ENCODE results near the gene SH3GLB1.

SH3GLB1 gene

GRCh38 chr1:86739648-86740509 is 35.5 kb downstream of the SH3GLB1 start:
- no peak for DNase-seq

DNA sequence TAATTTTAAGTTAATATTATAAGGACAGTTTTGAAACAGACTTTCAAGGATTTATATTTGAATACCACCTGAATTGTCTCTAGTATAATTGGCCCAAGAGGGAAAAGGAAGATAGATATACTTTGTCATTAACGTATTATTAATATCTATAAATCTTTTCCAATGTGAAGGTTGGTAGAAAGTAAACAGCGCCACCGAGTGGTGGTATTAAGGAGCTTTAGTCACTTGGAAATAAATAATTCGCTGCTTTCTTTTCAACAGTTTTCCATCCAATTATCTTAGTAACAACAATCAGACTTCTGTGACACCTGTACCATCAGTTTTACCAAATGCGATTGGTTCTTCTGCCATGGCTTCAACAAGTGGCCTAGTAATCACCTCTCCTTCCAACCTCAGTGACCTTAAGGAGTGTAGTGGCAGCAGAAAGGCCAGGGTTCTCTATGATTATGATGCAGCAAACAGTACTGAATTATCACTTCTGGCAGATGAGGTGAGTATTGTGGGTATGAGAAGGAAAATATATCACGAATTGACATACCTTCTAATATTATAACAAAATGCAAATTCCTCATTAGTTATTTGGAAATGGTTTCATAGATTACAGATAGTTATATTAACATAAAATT is 37.7 kb downstream of the SH3GLB1 start:
- DNase-seq: peak; percentile 38

DNA sequence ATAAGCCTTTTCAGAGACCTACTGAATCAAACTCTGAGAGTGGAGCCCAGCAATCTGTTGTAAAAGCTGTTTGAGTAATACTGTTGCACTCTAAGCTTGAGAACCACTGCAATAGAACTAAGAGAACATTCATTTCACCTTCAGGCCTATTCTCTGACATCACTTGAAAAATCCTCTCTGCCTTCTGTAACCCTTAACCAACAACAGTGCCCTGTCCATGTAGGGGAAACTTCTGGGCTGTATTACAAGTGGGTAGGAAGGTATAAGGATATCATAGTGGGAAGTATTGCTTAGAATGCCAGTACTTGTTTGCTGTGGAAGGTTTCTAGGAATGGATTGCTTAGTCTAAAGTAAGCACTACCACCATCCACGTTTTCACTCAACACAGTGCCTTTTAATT is 42.9 kb downstream of the SH3GLB1 start:
- no peak for DNase-seq

GRCh38 chr1:86748622-86749373 is 44.4 kb downstream of the SH3GLB1 start:
- DNase-seq: no peak

- no peak for DNase-seq
Measured at GRCh38 chr1:86750076-86750475, 45.7 kb downstream of the SH3GLB1 start.

DNA sequence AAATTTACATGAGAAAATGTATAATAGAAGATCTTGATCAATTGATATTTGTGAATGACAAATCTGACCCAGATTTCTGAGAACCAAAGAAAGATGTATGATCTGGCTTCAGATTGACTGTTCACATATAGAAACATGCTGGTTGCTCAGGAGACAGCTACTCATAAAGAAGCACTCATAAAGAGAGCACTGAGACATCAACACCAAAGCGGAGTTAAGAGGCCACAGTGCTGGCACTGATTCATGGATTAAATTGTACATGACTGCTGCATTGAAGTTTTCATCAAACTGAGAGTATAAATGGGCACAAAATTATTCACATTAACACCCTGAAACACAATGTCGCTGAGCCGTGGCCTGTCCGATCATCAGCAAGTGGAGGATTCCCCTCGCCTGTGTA is 46.2 kb downstream of the SH3GLB1 start:
- DNase-seq: no peak

GRCh38 chr1:86751923-86752322 is 47.5 kb downstream of the SH3GLB1 start:
- no peak for DNase-seq

DNA sequence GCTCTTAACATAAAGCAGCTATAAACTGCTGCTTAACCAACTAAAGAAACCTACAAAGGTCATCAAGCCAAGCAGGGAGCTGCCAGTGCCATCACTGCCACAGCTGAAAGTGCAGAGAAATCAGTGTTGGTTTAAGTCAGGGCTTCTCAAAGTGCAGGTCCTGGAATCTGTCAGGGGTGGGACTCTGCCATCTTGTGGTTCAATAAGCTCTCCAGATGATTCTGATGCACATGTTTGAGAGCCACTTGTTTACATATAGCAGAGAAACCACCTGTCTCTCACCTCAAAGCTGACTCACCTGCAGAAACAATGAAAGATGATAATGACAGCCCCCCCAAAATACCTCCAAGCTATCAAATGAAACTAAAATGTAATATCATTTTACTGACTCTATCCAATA is 49.3 kb downstream of the SH3GLB1 start:
- DNase-seq: no peak

GRCh38 chr1:86754265-86754974 is 50.0 kb downstream of the SH3GLB1 start:
- no peak for DNase-seq

- DNase-seq: no peak
Measured at GRCh38 chr1:86756062-86756406, 51.7 kb downstream of the SH3GLB1 start.

DNA sequence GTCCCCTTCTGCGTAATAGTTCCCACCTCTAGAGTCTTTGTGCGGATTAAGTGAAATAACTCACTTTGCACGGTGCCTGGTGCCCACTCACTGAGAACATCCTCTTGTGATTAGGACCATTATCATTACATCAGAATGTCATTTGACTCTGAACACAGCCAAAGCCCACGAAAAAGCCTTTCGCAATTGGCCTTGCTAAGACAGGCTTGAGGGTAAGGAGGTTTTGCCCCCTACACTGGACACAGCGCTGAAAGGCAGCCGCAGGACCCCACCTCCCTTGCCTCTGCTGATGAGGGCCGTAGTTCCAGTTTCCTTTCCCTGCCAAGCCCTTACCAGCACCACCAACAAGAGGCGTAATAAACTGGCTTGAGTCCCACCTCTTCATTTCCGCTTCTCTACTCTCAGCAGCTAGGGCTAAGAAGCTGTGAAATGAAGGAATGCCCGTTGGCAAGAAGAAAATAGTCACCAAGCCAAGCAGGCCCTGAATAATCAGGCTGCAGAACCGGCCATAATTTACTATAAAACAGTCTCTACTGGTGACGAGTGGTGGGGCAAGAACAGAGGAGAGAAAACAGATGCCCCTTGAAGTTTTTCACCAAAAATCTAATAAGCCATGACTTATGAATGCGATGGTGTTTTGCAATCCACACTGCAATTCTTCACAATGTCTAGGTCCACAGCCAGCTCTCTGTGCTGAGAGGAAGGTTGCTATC is 53.1 kb downstream of the SH3GLB1 start:
- DNase-seq: no peak

DNA sequence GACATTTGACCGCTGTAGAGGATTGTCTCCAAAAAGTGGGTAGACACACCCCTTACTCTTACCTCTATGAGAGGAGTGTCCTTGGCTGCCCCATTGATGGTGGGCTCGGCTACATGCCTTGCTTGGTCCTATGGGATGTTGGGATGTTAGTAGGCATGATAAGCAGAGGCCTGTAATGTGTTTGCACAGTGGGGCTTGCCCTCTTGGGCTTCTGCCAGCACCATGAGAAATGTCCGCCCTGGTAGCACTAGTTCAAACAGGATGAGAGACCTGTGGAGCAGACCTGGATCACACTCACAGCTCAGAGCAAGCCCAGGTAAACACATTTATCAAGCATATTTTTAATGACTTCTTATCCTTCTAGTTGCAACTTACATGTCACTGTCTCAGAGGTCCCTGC is 54.2 kb downstream of the SH3GLB1 start:
- no peak for DNase-seq

DNA sequence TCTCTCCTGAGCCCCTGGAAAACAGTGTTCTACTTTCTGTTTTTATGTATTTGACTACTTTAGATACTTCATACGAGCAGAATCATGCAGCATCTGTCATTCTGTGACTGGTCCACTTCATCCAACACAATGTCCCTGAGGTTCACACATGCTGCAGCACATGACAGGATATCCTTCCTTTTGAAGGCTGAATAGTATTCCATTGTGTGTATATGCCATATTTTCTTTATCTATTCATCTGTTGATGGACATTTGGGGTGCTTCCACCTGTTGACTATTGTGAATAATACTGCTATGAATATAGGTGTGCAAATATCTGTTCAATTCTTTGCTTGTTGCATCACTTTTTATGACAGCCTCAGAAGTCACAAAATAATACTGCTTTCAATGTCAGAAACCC is 55.8 kb downstream of the SH3GLB1 start:
- no peak for DNase-seq

- DNase-seq: no peak
Measured at GRCh38 chr1:86762336-86762735, 58.0 kb downstream of the SH3GLB1 start.

GRCh38 chr1:86764523-86764922 is 60.1 kb downstream of the SH3GLB1 start:
- DNase-seq: no peak

DNA sequence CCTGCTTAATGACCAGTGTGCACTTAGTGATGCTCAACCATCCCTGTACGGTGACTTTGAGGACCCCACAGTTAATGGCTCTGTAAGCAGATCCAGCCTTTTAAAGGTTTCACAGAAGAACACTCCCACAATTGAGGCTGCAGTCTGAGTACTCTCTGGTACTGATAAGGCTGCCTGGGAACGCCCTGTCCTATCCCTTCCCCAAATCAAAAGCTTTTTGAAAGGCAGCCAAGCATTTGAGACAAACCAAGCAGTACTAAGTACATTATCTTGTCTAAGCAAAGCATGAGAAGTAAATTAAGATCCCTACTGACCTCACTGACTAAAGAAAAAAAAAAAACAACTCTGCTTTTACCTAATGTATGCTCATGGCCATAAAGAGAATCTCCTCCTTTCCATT is 60.7 kb downstream of the SH3GLB1 start:
- no peak for DNase-seq

GRCh38 chr1:86765674-86766073 is 61.3 kb downstream of the SH3GLB1 start:
- no peak for DNase-seq

- no peak for DNase-seq
Measured at GRCh38 chr1:86768554-86768953, 64.2 kb downstream of the SH3GLB1 start.

DNA sequence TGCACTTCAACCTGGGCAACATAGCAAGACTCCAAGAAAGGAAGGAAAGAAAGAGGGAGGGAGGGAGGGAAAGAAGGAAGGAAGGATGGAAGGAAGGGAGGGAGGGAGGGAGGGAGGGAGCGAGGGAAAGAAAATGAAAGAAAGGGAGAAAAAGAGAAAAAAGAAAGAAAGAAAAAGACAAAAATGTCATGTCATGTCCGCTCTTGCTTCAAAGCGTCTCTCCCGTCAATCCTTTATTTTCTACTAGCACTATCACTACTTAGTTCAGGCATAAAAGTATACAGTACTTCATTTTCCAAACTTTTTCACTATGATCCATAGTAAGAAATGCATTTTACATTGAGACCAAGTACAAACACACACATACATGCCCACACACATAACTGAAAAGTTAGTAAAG is 64.7 kb downstream of the SH3GLB1 start:
- no peak for DNase-seq

GRCh38 chr1:86773341-86774288 is 69.2 kb downstream of the SH3GLB1 start:
- no peak for DNase-seq
